ENCODE data around the gene SLCO3A1. TPM values are rescaled to one million over a fixed set of nuclear protein-coding genes. Genes with fewer than 3 reads are reported as not detected.

The SLCO3A1 gene
- total RNA-seq, 1 donor = 17.2 TPM

- DNase-seq (ENCODE audit: low read depth in 2 of 3, low spot score in 2 of 3) = peak; percentile 31 to 52 (median 44)
Measured at GRCh38 chr15:91857772-91858171, 4.3 kb downstream of the SLCO3A1 start.

- DNase-seq (ENCODE audit: low read depth in 2 of 3, low spot score in 2 of 3) = no peak
Measured at GRCh38 chr15:91860498-91860897, 7.0 kb downstream of the SLCO3A1 start.

GRCh38 chr15:91861223-91861622, 7.7 kb downstream of the SLCO3A1 start:
- peak in 2 of 3 donors; percentile 62 to 79 for DNase-seq (ENCODE audit: low read depth in 2 of 3, low spot score in 2 of 3)

GRCh38 chr15:91862891-91863504, 9.5 kb downstream of the SLCO3A1 start:
- DNase-seq (ENCODE audit: low read depth in 2 of 3, low spot score in 2 of 3) = no peak

- no peak for DNase-seq (ENCODE audit: low read depth in 2 of 3, low spot score in 2 of 3)
Measured at GRCh38 chr15:91863621-91864255, 10.2 kb downstream of the SLCO3A1 start.

GRCh38 chr15:91864664-91865063, 11.2 kb downstream of the SLCO3A1 start:
- peak in 1 of 3 donors; percentile 22 for DNase-seq (ENCODE audit: low read depth in 2 of 3, low spot score in 2 of 3)

GRCh38 chr15:91865486-91865885, 12.0 kb downstream of the SLCO3A1 start:
- no peak for DNase-seq (ENCODE audit: low read depth in 2 of 3, low spot score in 2 of 3)

- DNase-seq (ENCODE audit: low read depth in 2 of 3, low spot score in 2 of 3) = no peak
Measured at GRCh38 chr15:91865950-91866349, 12.4 kb downstream of the SLCO3A1 start.

GRCh38 chr15:91866371-91866905, 12.9 kb downstream of the SLCO3A1 start:
- peak in 2 of 3 donors; percentile 37 to 52 for DNase-seq (ENCODE audit: low read depth in 2 of 3, low spot score in 2 of 3)

GRCh38 chr15:91866971-91867372, 13.5 kb downstream of the SLCO3A1 start:
- DNase-seq (ENCODE audit: low read depth in 2 of 3, low spot score in 2 of 3) = no peak

- DNase-seq (ENCODE audit: low read depth in 2 of 3, low spot score in 2 of 3) = no peak
Measured at GRCh38 chr15:91867581-91868026, 14.1 kb downstream of the SLCO3A1 start.

- DNase-seq (ENCODE audit: low read depth in 2 of 3, low spot score in 2 of 3) = peak in 1 of 3 donors; percentile 27
Measured at GRCh38 chr15:91870876-91871537, 17.5 kb downstream of the SLCO3A1 start.

GRCh38 chr15:91871837-91872236, 18.3 kb downstream of the SLCO3A1 start:
- DNase-seq (ENCODE audit: low read depth in 2 of 3, low spot score in 2 of 3) = no peak

GRCh38 chr15:91872356-91873137, 19.0 kb downstream of the SLCO3A1 start:
- no peak for DNase-seq (ENCODE audit: low read depth in 2 of 3, low spot score in 2 of 3)

GRCh38 chr15:91873138-91873536, 19.6 kb downstream of the SLCO3A1 start:
- DNase-seq (ENCODE audit: low read depth in 2 of 3, low spot score in 2 of 3) = no peak

GRCh38 chr15:91874171-91874570, 20.7 kb downstream of the SLCO3A1 start:
- DNase-seq (ENCODE audit: low read depth in 2 of 3, low spot score in 2 of 3) = no peak

- no peak for DNase-seq (ENCODE audit: low read depth in 2 of 3, low spot score in 2 of 3)
Measured at GRCh38 chr15:91874992-91875660, 21.6 kb downstream of the SLCO3A1 start.

GRCh38 chr15:91876187-91876586, 22.7 kb downstream of the SLCO3A1 start:
- DNase-seq (ENCODE audit: low read depth in 2 of 3, low spot score in 2 of 3) = no peak

GRCh38 chr15:91878319-91878870, 24.9 kb downstream of the SLCO3A1 start:
- DNase-seq (ENCODE audit: low read depth in 2 of 3, low spot score in 2 of 3) = no peak

GRCh38 chr15:91879158-91879557, 25.6 kb downstream of the SLCO3A1 start:
- no peak for DNase-seq (ENCODE audit: low read depth in 2 of 3, low spot score in 2 of 3)

Measured in hematopoietic multipotent progenitor cell (in vitro differentiated cells).